ENCODE measurements around the gene KCTD20. TPM values are rescaled to one million over a fixed set of nuclear protein-coding genes. Genes with fewer than 3 reads are reported as not detected.

KCTD20 gene
- total RNA-seq, 1 donor from 2014 or later: 75.7 TPM

- DNase-seq: no peak
Observed at GRCh38 chr6:36539814-36540568, 97.2 kb downstream of the KCTD20 start.

Small RNA genes lying within 50 kb of the gene (small RNA-seq; reads per million reads assigned to genes)
- not detected for gene RN7SL502P (ENCODE audit: low replicate concordance)

Other genes with a start within 250 kb of the KCTD20 start
- gene BRPF3, start 246.3 kb upstream of the KCTD20 start, total RNA-seq: 15.9 TPM
- gene PNPLA1, start 172.9 kb upstream of the KCTD20 start, total RNA-seq: 4.2 TPM
- 0.10 TPM for gene BNIP5, start 106.1 kb upstream of the KCTD20 start, total RNA-seq
- gene ETV7, start 55.3 kb upstream of the KCTD20 start, total RNA-seq: 0.49 TPM
- gene PXT1, start 146 bp upstream of the KCTD20 start, total RNA-seq: not detected
- 26.1 TPM for gene STK38, start 104.5 kb downstream of the KCTD20 start, total RNA-seq
- gene SRSF3, start 151.4 kb downstream of the KCTD20 start, total RNA-seq: 147 TPM
- gene CDKN1A, start 235.7 kb downstream of the KCTD20 start, total RNA-seq: 78.9 TPM